H9 (cell line): Measurements from ENCODE around the gene PRAME. TPM values are rescaled to one million over a fixed set of nuclear protein-coding genes. Genes with fewer than 3 reads are reported as not detected.

Experiments
- DNase-seq: peaks from one replicate; pipeline ENCODE4 v3.0.0-alpha.2; 2017
- H2AFZ ChIP-seq: one replicate; pipeline ENCODE4 v1.6.1; 2013; ENCODE audit warnings: mild to moderate bottlenecking, low read length, control low read depth, moderate library complexity
- H2AK5ac ChIP-seq: 2 replicates; pipeline ENCODE4 v1.6.1; 2013; ENCODE audit warnings: low read length, control low read depth, mixed read lengths; ENCODE audit not compliant: insufficient read length
- H2BK120ac ChIP-seq: one replicate; pipeline ENCODE4 v1.6.1; 2013; ENCODE audit warnings: low read depth, mild to moderate bottlenecking, low read length, control low read depth, inconsistent platforms; ENCODE audit not compliant: poor library complexity, severe bottlenecking
- H2BK12ac ChIP-seq: 2 replicates; pipeline ENCODE4 v1.6.1; 2013; ENCODE audit warnings: low read length, control low read depth, mixed read lengths, low read depth; ENCODE audit not compliant: insufficient read length
- H2BK15ac ChIP-seq: 2 replicates; pipeline ENCODE4 v1.6.1; 2013; ENCODE audit warnings: low read depth, low read length, control low read depth
- H2BK20ac ChIP-seq: one replicate; pipeline ENCODE4 v1.6.1; 2013; ENCODE audit warnings: low read depth, mild to moderate bottlenecking, low read length, control low read depth, inconsistent platforms; ENCODE audit not compliant: poor library complexity, severe bottlenecking
- H2BK5ac ChIP-seq: 2 replicates; pipeline ENCODE4 v1.6.1; 2013; ENCODE audit warnings: low read length, control low read depth, mixed read lengths; ENCODE audit not compliant: insufficient read length
- H3K14ac ChIP-seq: 2 replicates; pipeline ENCODE4 v1.6.1; 2013; ENCODE audit warnings: low read length, control low read depth; ENCODE audit not compliant: insufficient read depth
- H3K18ac ChIP-seq: 2 replicates; pipeline ENCODE4 v1.6.1; 2013; ENCODE audit warnings: low read depth, mild to moderate bottlenecking, mixed read lengths, low read length, control low read depth; ENCODE audit not compliant: insufficient read length
- H3K23ac ChIP-seq: 2 replicates; pipeline ENCODE4 v1.6.1; 2013; ENCODE audit warnings: low read length, control low read depth, mixed read lengths, low read depth; ENCODE audit not compliant: insufficient read length
- H3K23me2 ChIP-seq: 2 replicates; pipeline ENCODE4 v1.6.1; 2013; ENCODE audit warnings: low read depth, mild to moderate bottlenecking, mixed read lengths, low read length, control low read depth; ENCODE audit not compliant: insufficient read length, poor library complexity, severe bottlenecking
- H3K27ac ChIP-seq: 2 replicates; pipeline ENCODE4 v1.5.1; 2013; ENCODE audit warnings: low read length, control low read depth, mixed read lengths, low read depth; ENCODE audit not compliant: insufficient read length
- H3K27me3 ChIP-seq: 2 replicates; pipeline ENCODE4 v1.6.1; 2013; ENCODE audit warnings: low read length, control low read depth, inconsistent platforms; ENCODE audit not compliant: insufficient read depth
- H3K4ac ChIP-seq: 2 replicates; pipeline ENCODE4 v1.6.1; 2013; ENCODE audit warnings: low read depth, mild to moderate bottlenecking, control low read depth, inconsistent platforms, low read length, moderate library complexity
- H3K4me1 ChIP-seq: 2 replicates; pipeline ENCODE4 v1.6.1; 2013; ENCODE audit warnings: low read length, control low read depth, inconsistent platforms; ENCODE audit not compliant: insufficient read depth
- H3K4me2 ChIP-seq: 2 replicates; pipeline ENCODE4 v1.6.1; 2013; ENCODE audit warnings: low read length, control low read depth, mixed read lengths; ENCODE audit not compliant: insufficient read length, insufficient read depth
- H3K56ac ChIP-seq: 2 replicates; pipeline ENCODE4 v1.6.1; 2013; ENCODE audit warnings: low read depth, mild to moderate bottlenecking, mixed read lengths, low read length, control low read depth; ENCODE audit not compliant: insufficient read length
- H3K79me1 ChIP-seq: 2 replicates; pipeline ENCODE4 v1.6.1; 2013; ENCODE audit warnings: low read depth, mild to moderate bottlenecking, moderate library complexity, low read length, control low read depth, inconsistent platforms; ENCODE audit not compliant: insufficient read depth, poor library complexity, severe bottlenecking
- H3K79me2 ChIP-seq: 2 replicates; pipeline ENCODE4 v1.6.1; 2013; ENCODE audit warnings: low read length, control low read depth, inconsistent platforms; ENCODE audit not compliant: insufficient read depth
- H3K9ac ChIP-seq: 2 replicates; pipeline ENCODE4 v1.6.1; 2013; ENCODE audit warnings: low read length, control low read depth, mixed read lengths; ENCODE audit not compliant: insufficient read length; ENCODE audit errors: extremely low read depth
- H3K9me3 ChIP-seq: one replicate; pipeline ENCODE4 v1.6.1; 2013; ENCODE audit warnings: low read depth, low read length, inconsistent platforms; ENCODE audit not compliant: control insufficient read depth
- H3T11ph ChIP-seq: one replicate; pipeline ENCODE4 v1.6.1; 2013; ENCODE audit warnings: mild to moderate bottlenecking, low read length, control low read depth, inconsistent platforms
- H4K20me1 ChIP-seq: one replicate; pipeline ENCODE4 v1.6.1; 2013; ENCODE audit not compliant: control insufficient read depth, insufficient read length, insufficient read depth
- H4K5ac ChIP-seq: 2 replicates; pipeline ENCODE4 v1.6.1; 2013; ENCODE audit warnings: low read depth, mild to moderate bottlenecking, mixed read lengths, low read length, control low read depth; ENCODE audit not compliant: insufficient read length
- H4K8ac ChIP-seq: replicated peaks from 2 replicates; pipeline ENCODE4 v1.6.1; 2013; ENCODE audit warnings: low read length, control low read depth, mixed read lengths, low read depth; ENCODE audit not compliant: insufficient read length
- H4K91ac ChIP-seq: 2 replicates; pipeline ENCODE4 v1.6.1; 2013; ENCODE audit warnings: low read depth, mild to moderate bottlenecking, moderate library complexity, mixed read lengths, low read length, control low read depth; ENCODE audit not compliant: insufficient read length
- H3K27ac Mint-ChIP-seq, 3 experiments: 2 replicates in 2 of 3; 3 replicates in 1 of 3; pipeline ENCODE4 v1.8.0; 2020 to 2021; ENCODE audit warnings: mixed read lengths in 3 of 3, mild to moderate bottlenecking in 1 of 3, moderate library complexity in 1 of 3
- H3K27me3 Mint-ChIP-seq: 2 replicates; pipeline ENCODE4 v1.8.0; 2021; ENCODE audit warnings: low read depth, mild to moderate bottlenecking, moderate library complexity, mixed read lengths
- H3K36me3 Mint-ChIP-seq, 3 experiments: 2 replicates in 2 of 3; 3 replicates in 1 of 3; pipeline ENCODE4 v1.8.0; 2020 to 2021; ENCODE audit warnings: low read depth in 3 of 3, mixed read lengths in 3 of 3; ENCODE audit not compliant: insufficient read depth in 1 of 3
- H3K4me1 Mint-ChIP-seq, 2 experiments: 2 replicates each; pipeline ENCODE4 v1.8.0; 2020; ENCODE audit warnings: mixed read lengths in 2 of 2
- H3K4me3 Mint-ChIP-seq, 2 experiments: 2 replicates in 1 of 2; 3 replicates in 1 of 2; pipeline ENCODE4 v1.8.0; 2020 to 2021; ENCODE audit warnings: mild to moderate bottlenecking in 2 of 2, mixed read lengths in 2 of 2, moderate library complexity in 1 of 2
- H3K9me3 Mint-ChIP-seq, 2 experiments: 2 replicates in 1 of 2; 3 replicates in 1 of 2; pipeline ENCODE4 v1.8.0; 2020; ENCODE audit warnings: mild to moderate bottlenecking in 2 of 2, mixed read lengths in 2 of 2, moderate library complexity in 1 of 2
- CTCF ChIP-seq: fragments of 200-600 bp; sonication (generic); conservative IDR thresholded peaks from 3 replicates; pipeline ENCODE4 v1.8.0; 2021; ENCODE audit warnings: antibody characterized with exemption, mild to moderate bottlenecking
- WGBS: extraction: QIAGEN DNeasy Blood & Tissue Kit; methylation state at CpG from one replicate; pipeline ENCODE4 v1.1.7; 2013; ENCODE audit warnings: missing lambda C conversion rate, low lambda C conversion rate, mixed read lengths; ENCODE audit not compliant: insufficient read length; ENCODE audit errors: extremely low coverage; 5-methylcytosine and 5-hydroxymethylcytosine counted together
- total RNA-seq: library from RNA; stranded (reverse); gene quantifications from 2 replicates; pipeline ENCODE4 v1.2.1, GENCODE V29; 2021

The PRAME gene
- total RNA-seq, 1 experiment from 2014 or later: 0.31 TPM

DNA sequence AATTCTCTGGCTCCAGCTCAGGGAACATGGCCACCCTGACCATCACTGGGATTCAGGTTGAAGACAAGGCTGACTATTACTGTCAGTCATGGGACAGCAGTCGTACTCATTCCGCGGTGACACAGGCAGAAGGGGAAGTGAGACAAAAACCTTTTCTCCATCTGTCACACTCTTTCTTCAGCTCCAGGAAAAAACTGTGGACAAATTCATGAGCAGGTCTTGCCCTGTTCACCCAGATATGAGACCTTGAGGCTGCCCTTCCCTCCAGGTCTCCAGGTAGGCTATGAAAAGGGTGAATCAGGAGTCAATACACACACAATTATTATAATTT, 46.0 kb upstream of the PRAME start:
- Histone ChIP-seq H4K91ac (no peak overlapping the region), H2AFZ (no peak overlapping the region)
- H3K27ac Mint-ChIP-seq: no peak overlapping the region

More for the DNA sequence above, 46.0 kb upstream of the PRAME start:
- no peak for TF ChIP-seq CTCF
- no peak for DNase-seq
- Mint-ChIP-seq H3K4me1 (peaks cover 8 to 9% of the 10 kb centered on the region in 2 experiments; a peak in 2 of 4 replicates), H3K36me3 (no peaks in the 10 kb centered on the region; a peak in 2 of 7 replicates), H3K27me3 (peaks cover 100% of the 10 kb centered on the region), H3K4me3 (no peak overlapping the region), H3K9me3 (peaks cover 6 to 13% of the 10 kb centered on the region in 2 experiments; a peak in 4 of 5 replicates)
- Histone ChIP-seq H3K27ac (no peak overlapping the region), H2BK12ac (no peak overlapping the region), H3K9me3 (no peaks in the 10 kb centered on the region), H2BK15ac (no peak overlapping the region), H3K4me1 (no peaks in the 10 kb centered on the region), H3K56ac (no peak overlapping the region), H3K79me1 (no peaks in the 10 kb centered on the region), H3K27me3 (peaks cover 25% of the 10 kb centered on the region; the same call in 1 of the 2 replicates), H4K8ac (no peak overlapping the region), H3T11ph (no peak overlapping the region), H3K4me2 (no peak overlapping the region), H2AK5ac (no peak overlapping the region), H2BK120ac (no peak overlapping the region), H2BK5ac (no peak overlapping the region), H2BK20ac (no peak overlapping the region), H3K4ac (no peak overlapping the region), H3K18ac (no peak overlapping the region), H3K23me2 (no peaks in the 10 kb centered on the region), H3K79me2 (no peaks in the 10 kb centered on the region), H4K20me1 (no peaks in the 10 kb centered on the region), H4K5ac (no peak overlapping the region), H3K23ac (no peak overlapping the region), H3K14ac (no peak overlapping the region), H3K9ac (no peak overlapping the region)
- WGBS: no CpG with 5 or more reads among the region's 3 CpGs
